Brain microvascular endothelial cell (primary cell): ENCODE data around the gene SYN1.

ENCODE experiments used
- DNase-seq: peaks from one replicate; pipeline ENCODE4 v3.0.0-alpha.2; 2020
- H3K27ac ChIP-seq: fragments of 250-450 bp; sonication (Bioruptor Pico); 2 replicates; pipeline ENCODE4 v1.5.1; 2020; ENCODE audit warnings: mild to moderate bottlenecking, moderate library complexity
- H3K27me3 ChIP-seq: fragments of 250-450 bp; sonication (Bioruptor Pico); replicated peaks from 2 replicates; pipeline ENCODE4 v1.5.1; 2020; ENCODE audit warnings: mild to moderate bottlenecking
- H3K36me3 ChIP-seq: fragments of 250-450 bp; sonication (Bioruptor Pico); replicated peaks from 2 replicates; pipeline ENCODE4 v1.5.1; 2020; ENCODE audit warnings: mild to moderate bottlenecking
- H3K4me3 ChIP-seq: 2 replicates; pipeline ENCODE4 v1.5.1; 2011; ENCODE audit warnings: low read depth, mild to moderate bottlenecking, control low read depth, low read length, moderate library complexity
- CTCF ChIP-seq: IDR thresholded peaks from 2 replicates; pipeline ENCODE4 v1.5.1; 2011; ENCODE audit warnings: low read depth, mild to moderate bottlenecking, moderate library complexity, low read length, control low read depth, inconsistent platforms; ENCODE audit errors: missing control alignments
- in situ Hi-C: cut with HindIII; loops from 2 replicates; pipeline ENCODE4 v1.10.0; 2017; ENCODE audit warnings: low sequenced_read_pairs, low pct_ligation_motif_present

SYN1 gene

GRCh38 chrX:47638816-47639215, 19.2 kb upstream of the SYN1 start:
- Histone ChIP-seq H3K4me3 (no peak overlapping the region), H3K27me3 (no peaks in the 10 kb centered on the region), H3K36me3 (peaks cover 30% of the 10 kb centered on the region), H3K27ac (no peak overlapping the region)
- no peak for TF ChIP-seq CTCF
- DNase-seq, result no peak
- in situ Hi-C loops, result no loop called here

DNA sequence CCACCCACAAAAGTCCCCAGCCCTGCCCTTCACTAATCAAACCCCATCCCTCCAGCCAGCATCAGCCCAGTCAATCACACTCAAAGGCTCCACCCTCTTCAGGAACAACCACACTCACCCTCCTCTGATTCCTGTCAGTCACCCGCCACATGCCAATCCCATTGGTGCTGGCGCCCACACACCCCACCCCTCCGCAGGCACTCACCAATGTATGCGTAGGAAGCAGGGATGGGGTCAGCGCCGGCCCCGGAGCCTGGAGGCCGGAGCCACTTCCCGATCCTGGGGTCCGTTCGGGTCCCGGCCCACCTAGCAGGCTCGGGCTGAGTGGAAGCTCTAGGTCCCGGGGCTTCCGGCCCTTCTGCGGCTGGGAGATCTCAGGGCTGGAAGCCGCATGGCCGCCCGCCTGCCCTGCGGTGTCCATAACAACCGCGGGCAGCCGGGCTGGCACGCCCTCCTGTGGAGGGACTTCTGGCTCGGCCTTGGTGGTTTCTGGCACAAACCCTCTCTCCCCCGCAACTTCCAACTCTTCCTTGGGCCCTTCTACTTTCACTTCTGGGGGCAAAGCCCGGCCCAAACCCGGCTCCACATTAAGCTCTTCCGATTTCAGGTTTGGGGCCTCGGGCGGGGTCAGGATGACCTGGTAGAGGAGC, 18.0 kb upstream of the SYN1 start:
- Histone ChIP-seq H3K27me3 (no peaks in the 10 kb centered on the region), H3K27ac (no peak overlapping the region), H3K4me3 (peak overlapping the region; percentile 26), H3K36me3 (peaks cover 30% of the 10 kb centered on the region)
- in situ Hi-C loops, result no loop called here
- peak; percentile 43 for TF ChIP-seq CTCF
- no peak for DNase-seq

DNA sequence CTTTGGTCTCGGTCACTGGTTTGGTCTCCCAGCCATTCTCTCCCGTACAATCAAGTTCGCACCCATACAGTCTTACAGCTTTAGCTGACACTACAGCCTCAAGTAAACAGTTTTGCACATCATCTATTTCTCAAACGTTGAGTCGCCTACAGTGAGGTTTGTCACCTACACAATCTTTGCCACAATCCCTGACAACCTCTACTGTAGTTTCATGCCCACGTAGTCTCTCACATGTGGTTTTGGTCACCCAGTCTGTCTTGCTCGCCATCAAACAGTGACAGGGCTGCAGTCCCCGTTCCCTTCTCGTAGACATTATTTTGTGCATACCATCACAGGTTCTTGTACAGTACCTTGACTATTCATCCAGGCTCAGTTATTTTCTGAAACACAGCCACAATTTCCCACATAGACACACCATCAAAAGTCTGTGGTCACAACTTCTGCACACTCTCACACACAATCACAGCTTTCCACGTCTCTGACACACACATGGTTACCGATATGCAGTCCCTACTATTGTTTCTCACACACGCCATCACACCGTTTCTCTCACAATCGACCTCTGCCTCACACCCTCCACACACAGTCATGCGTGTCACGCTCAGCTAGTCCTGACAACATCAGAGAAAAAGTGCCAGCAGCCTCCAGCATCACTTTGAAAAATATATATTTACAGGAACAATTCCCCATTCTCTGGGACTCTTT, 15.4 kb upstream of the SYN1 start:
- no peak for DNase-seq
- Histone ChIP-seq H3K4me3 (no peak overlapping the region), H3K36me3 (peaks cover 23% of the 10 kb centered on the region), H3K27ac (no peak overlapping the region), H3K27me3 (no peaks in the 10 kb centered on the region)
- TF ChIP-seq CTCF, result no peak
- in situ Hi-C loops, result no loop called here

GRCh38 chrX:47633689-47634590, 14.3 kb upstream of the SYN1 start:
- Histone ChIP-seq H3K36me3 (peaks cover 16% of the 10 kb centered on the region), H3K27ac (no peak overlapping the region), H3K27me3 (no peaks in the 10 kb centered on the region), H3K4me3 (no peak overlapping the region)
- in situ Hi-C loops, result no loop called here
- no peak for TF ChIP-seq CTCF
- no peak for DNase-seq

DNA sequence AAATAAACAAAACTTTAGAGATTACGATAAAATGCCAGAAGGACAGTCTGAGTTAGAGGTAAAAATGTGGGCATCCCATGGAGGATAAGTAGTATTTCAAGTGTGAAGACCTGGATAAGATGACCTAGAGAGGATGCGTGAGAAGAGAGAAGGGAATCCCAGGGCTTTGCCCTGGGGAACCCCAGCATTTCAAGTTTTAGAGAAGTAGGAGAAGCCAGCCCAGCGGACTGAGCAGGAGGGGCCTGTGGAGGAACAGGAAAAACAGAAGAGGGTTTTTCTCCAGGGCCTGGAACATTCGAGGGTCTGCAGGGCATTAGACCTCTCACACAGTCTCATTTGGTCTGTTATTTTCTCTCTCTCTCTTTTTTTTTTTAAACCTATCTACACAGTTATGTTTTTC, 13.0 kb upstream of the SYN1 start:
- in situ Hi-C loops, result no loop called here
- H3K27ac ChIP-seq, result no peak overlapping the region

More for the DNA sequence above, 13.0 kb upstream of the SYN1 start:
- no peak for DNase-seq
- H3K27me3 ChIP-seq, result no peaks in the 10 kb centered on the region
- H3K36me3 ChIP-seq, result peaks cover 9% of the 10 kb centered on the region
- TF ChIP-seq CTCF, result no peak
- H3K4me3 ChIP-seq, result no peak overlapping the region
